ENCODE measurements around the gene HSFX3. TPM values are rescaled to one million over a fixed set of nuclear protein-coding genes. Genes with fewer than 3 reads are reported as not detected.

HSFX3 gene
- total RNA-seq, 1 experiment from 2014 or later = not detected

DNA sequence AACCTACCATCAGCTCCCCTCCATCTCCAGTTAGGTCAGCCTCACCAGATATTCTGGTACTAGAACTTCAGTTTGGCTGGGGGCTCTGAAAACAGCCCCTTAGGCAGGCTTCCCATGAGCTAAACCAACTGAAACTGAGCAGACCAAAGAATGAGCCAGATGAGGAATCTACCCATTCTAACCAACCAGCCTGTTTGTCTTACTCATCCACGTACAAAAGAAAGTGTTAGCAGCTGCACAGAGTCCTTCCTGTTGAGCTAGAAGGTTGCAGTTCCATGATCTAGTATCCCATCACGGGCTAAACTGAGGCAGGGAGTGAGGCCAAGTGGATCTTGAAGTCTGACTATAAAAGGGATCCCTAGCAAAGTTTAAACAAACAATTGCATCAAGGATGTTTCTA, 20.0 kb upstream of the HSFX3 start:
- Mint-ChIP-seq H3K36me3 (ENCODE audit: insufficient read depth in 1 of 3, low read depth in 3 of 3) (no peaks in the 10 kb centered on the region; a peak in 1 of 7 replicates), H3K4me3 (no peak overlapping the region), H3K4me1 (peaks cover 18 to 33% of the 10 kb centered on the region in 2 experiments), H3K9me3 (peaks cover 49 to 53% of the 10 kb centered on the region in 2 experiments), H3K27ac (no peak overlapping the region), H3K27me3 (ENCODE audit: low read depth) (no peaks in the 10 kb centered on the region)
- Histone ChIP-seq H4K8ac (replicated peaks; ENCODE audit: insufficient read length, low read depth, low read length) (no peak overlapping the region), H3K79me2 (ENCODE audit: insufficient read depth, low read length) (no peaks in the 10 kb centered on the region), H3K79me1 (ENCODE audit: insufficient read depth, low read depth, low read length, poor library complexity, severe bottlenecking) (no peaks in the 10 kb centered on the region), H3K27ac (ENCODE audit: insufficient read length, low read depth, low read length) (no peak overlapping the region), H3K23me2 (ENCODE audit: insufficient read length, low read depth, low read length, poor library complexity, severe bottlenecking) (no peaks in the 10 kb centered on the region), H3K4me2 (ENCODE audit: insufficient read depth, insufficient read length, low read length) (no peak overlapping the region), H3K4me1 (ENCODE audit: insufficient read depth, low read length) (no peaks in the 10 kb centered on the region), H3K4ac (ENCODE audit: low read depth, low read length) (no peak overlapping the region), H3K18ac (ENCODE audit: insufficient read length, low read depth, low read length) (no peak overlapping the region), H2BK120ac (ENCODE audit: low read depth, low read length, poor library complexity, severe bottlenecking) (no peak overlapping the region), H3K23ac (ENCODE audit: insufficient read length, low read depth, low read length) (no peak overlapping the region), H3K9ac (ENCODE audit: extremely low read depth, insufficient read length, low read length) (no peak overlapping the region), H4K5ac (ENCODE audit: insufficient read length, low read depth, low read length) (no peak overlapping the region), H2BK5ac (ENCODE audit: insufficient read length, low read length) (no peak overlapping the region), H2BK20ac (ENCODE audit: low read depth, low read length, poor library complexity, severe bottlenecking) (no peak overlapping the region), H4K91ac (ENCODE audit: insufficient read length, low read depth, low read length) (no peak overlapping the region), H3K56ac (ENCODE audit: insufficient read length, low read depth, low read length) (no peak overlapping the region), H3K27me3 (ENCODE audit: insufficient read depth, low read length) (no peaks in the 10 kb centered on the region), H2AFZ (ENCODE audit: low read length) (no peak overlapping the region), H3K9me3 (ENCODE audit: control insufficient read depth, low read depth, low read length) (peaks cover 48% of the 10 kb centered on the region), H3T11ph (ENCODE audit: low read length) (no peak overlapping the region), H3K14ac (ENCODE audit: insufficient read depth, low read length) (no peak overlapping the region), H2BK12ac (ENCODE audit: insufficient read length, low read depth, low read length) (no peak overlapping the region), H2AK5ac (ENCODE audit: insufficient read length, low read length) (no peak overlapping the region), H2BK15ac (ENCODE audit: low read depth, low read length) (no peak overlapping the region), H4K20me1 (ENCODE audit: control insufficient read depth, insufficient read depth, insufficient read length) (no peaks in the 10 kb centered on the region)
- no CpG with 5 or more reads among the region's 2 CpGs for WGBS (ENCODE audit: extremely low coverage, insufficient read length, low lambda C conversion rate)
- no peak for DNase-seq
- TF ChIP-seq, protein P1, sequence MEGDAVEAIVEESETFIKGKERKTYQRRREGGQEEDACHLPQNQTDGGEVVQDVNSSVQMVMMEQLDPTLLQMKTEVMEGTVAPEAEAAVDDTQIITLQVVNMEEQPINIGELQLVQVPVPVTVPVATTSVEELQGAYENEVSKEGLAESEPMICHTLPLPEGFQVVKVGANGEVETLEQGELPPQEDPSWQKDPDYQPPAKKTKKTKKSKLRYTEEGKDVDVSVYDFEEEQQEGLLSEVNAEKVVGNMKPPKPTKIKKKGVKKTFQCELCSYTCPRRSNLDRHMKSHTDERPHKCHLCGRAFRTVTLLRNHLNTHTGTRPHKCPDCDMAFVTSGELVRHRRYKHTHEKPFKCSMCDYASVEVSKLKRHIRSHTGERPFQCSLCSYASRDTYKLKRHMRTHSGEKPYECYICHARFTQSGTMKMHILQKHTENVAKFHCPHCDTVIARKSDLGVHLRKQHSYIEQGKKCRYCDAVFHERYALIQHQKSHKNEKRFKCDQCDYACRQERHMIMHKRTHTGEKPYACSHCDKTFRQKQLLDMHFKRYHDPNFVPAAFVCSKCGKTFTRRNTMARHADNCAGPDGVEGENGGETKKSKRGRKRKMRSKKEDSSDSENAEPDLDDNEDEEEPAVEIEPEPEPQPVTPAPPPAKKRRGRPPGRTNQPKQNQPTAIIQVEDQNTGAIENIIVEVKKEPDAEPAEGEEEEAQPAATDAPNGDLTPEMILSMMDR (conservative IDR thresholded peaks at IDR 0.05) = no peak

Data from H9 (cell line).